Measurements from ENCODE around the gene RGPD8. TPM values are rescaled to one million over a fixed set of nuclear protein-coding genes. Genes with fewer than 3 reads are reported as not detected.
"Not testable (repeated sequence)": the region's sequence is repeated elsewhere in the genome, so short reads cannot be mapped to it uniquely, and the experiment has no call there.

Gene RGPD8
- total RNA-seq: 10 to 100 TPM; 15.9 to 38.4 (median 18.3) TPM

- peak within 1 kb of the TSS; percentile 67 to 84 for H3K4me3 ChIP-seq
- WGBS, 2 donors (ENCODE audit: low coverage in 1 of 2): 0% methylated on average over 1 of the region's 26 CpGs
- not testable (repeated sequence) for H3K9me3 ChIP-seq, H3K36me3 ChIP-seq
- peak in 3 of 4 experiments; percentile 34 to 70 (median 66) for TF ChIP-seq CTCF (IDR thresholded peaks at IDR 0.05)
- peak; percentile 99 for ATAC-seq
- H3K4me1 ChIP-seq: peaks cover 0 to 20% (median 3%) of the 10 kb centered on the region in 3 donors
- peak within 1 kb of the TSS; percentile 81 to 94 (median 90) for H3K27ac ChIP-seq
- H3K27me3 ChIP-seq: peaks cover 15% of the 10 kb centered on the region
These were observed at the start of gene RGPD8 for GRCh38 chr2:112433480-112433879. Gene RGPD8, minus strand, starts transcription at chr2:112433645. Its CDS starts 192 bp downstream, at chr2:112433453.

GRCh38 chr2:112483042-112483473, 49.6 kb upstream of the RGPD8 start:
- 2% methylated on average over 10 of the region's 10 CpGs; no CpG with 5 or more reads in 1 of the 2 donors for WGBS, 2 donors (ENCODE audit: low coverage in 1 of 2)
- no peak for ATAC-seq

GRCh38 chr2:112482309-112483041, 49.0 kb upstream of the RGPD8 start:
- Histone ChIP-seq H3K27ac (peak overlapping the region; percentile 48 to 95 (median 88)), H3K4me3 (peak overlapping the region; percentile 68 to 75), H3K4me1 (peaks cover 0 to 39% (median 18%) of the 10 kb centered on the region in 3 donors), H3K9me3 (no peaks in the 10 kb centered on the region), H3K27me3 (no peaks in the 10 kb centered on the region), H3K36me3 (peaks cover 0 to 11% of the 10 kb centered on the region in 2 donors)
- TF ChIP-seq POLR2AphosphoS5 (IDR thresholded peaks at IDR 0.05): no peak
- no peak for TF ChIP-seq EP300 (IDR thresholded peaks at IDR 0.05)
- TF ChIP-seq POLR2A (IDR thresholded peaks at IDR 0.05): no peak
- peak in 1 of 4 experiments; percentile 12 for TF ChIP-seq CTCF (IDR thresholded peaks at IDR 0.05)
- WGBS, 2 donors (ENCODE audit: low coverage in 1 of 2): 0% methylated on average over 4 of the region's 77 CpGs; no CpG with 5 or more reads in 1 of the 2 donors
- ATAC-seq: peak; percentile 51

More at GRCh38 chr2:112483042-112483473, 49.6 kb upstream of the RGPD8 start:
- no peaks in the 10 kb centered on the region for H3K9me3 ChIP-seq
- peak overlapping the region; percentile 68 to 75 for H3K4me3 ChIP-seq
- H3K4me1 ChIP-seq: peaks cover 0 to 45% (median 18%) of the 10 kb centered on the region in 3 donors
- no peaks in the 10 kb centered on the region for H3K27me3 ChIP-seq
- peak overlapping the region; percentile 48 to 95 (median 88) for H3K27ac ChIP-seq
- H3K36me3 ChIP-seq: peaks cover 0 to 13% of the 10 kb centered on the region in 2 donors
- TF ChIP-seq EP300 (IDR thresholded peaks at IDR 0.05) (no peak), POLR2A (IDR thresholded peaks at IDR 0.05) (no peak), CTCF (IDR thresholded peaks at IDR 0.05) (no peak)

GRCh38 chr2:112481528-112482233, 48.2 kb upstream of the RGPD8 start, which contains the start of gene TTL:
Gene TTL, plus strand, starts transcription at chr2:112482156. Its CDS starts 189 bp downstream, at chr2:112482345.
- WGBS, 2 donors (ENCODE audit: low coverage in 1 of 2): 0 to 2% methylated on average over 5 to 12 of the region's 82 CpGs
- peaks cover 0 to 8% of the 10 kb centered on the region in 2 donors for H3K36me3 ChIP-seq
- peak within 1 kb of the TSS; percentile 48 to 95 (median 88) for H3K27ac ChIP-seq
- TF ChIP-seq POLR2AphosphoS5 (IDR thresholded peaks at IDR 0.05): no peak
- TF ChIP-seq POLR2A (IDR thresholded peaks at IDR 0.05): peak; percentile 33 to 42
- TF ChIP-seq CTCF (IDR thresholded peaks at IDR 0.05): peak in 1 of 4 experiments; percentile 16
- no peak for TF ChIP-seq EP300 (IDR thresholded peaks at IDR 0.05)
- no peaks in the 10 kb centered on the region for H3K27me3 ChIP-seq
- H3K4me1 ChIP-seq: peaks cover 0 to 33% (median 18%) of the 10 kb centered on the region in 3 donors
- H3K9me3 ChIP-seq: no peaks in the 10 kb centered on the region
- peak within 1 kb of the TSS; percentile 68 to 75 for H3K4me3 ChIP-seq
- ATAC-seq: peak; percentile 90

All from gastroesophageal sphincter (tissue), 4 donors.